ENCODE data around the gene PID1.

Gene PID1

GRCh38 chr2:229270551-229271410, at the start of gene PID1:
TSS of gene PID1 (minus strand) at chr2:229271287. CDS start at chr2:229271043, 244 bp downstream.
- no peak for DNase-seq

DNA sequence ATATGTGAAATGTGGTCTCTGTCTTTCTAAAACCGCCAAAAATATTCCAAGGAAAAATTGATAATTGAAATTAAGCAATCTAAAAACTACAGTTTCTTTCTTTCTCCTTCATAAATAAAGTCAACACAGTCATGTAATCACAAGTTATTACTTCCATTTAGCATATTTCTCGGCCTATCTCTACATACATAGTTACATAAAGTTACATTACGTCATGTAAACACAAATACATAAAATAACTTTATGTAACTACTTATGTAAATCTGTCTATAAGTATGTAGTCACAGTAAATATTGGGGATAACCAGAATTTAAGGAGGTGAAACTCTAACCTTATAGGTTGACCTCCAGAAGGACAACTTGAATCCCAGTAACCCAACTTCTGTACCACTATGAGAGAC, 48.5 kb upstream of the PID1 start:
- no peak for DNase-seq

DNA sequence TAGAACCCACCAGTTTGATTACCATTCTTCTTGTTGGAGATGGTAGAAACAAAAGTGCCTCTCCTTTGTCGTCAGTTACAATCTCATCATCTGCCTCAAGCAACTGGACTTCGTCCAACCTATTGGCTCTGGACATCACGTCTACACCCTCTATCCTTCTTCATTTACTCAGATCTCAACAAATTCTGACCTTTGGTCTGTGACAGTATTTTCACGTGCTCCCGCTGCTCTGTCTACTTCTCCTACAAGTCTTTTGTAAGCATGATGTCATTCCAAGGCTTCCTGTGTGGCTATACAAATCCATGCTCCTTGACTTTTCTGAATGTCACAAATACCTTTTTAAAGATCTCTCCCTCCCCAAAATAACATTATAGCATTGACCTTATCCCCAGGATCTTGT, 43.0 kb upstream of the PID1 start:
- no peak for DNase-seq

DNA sequence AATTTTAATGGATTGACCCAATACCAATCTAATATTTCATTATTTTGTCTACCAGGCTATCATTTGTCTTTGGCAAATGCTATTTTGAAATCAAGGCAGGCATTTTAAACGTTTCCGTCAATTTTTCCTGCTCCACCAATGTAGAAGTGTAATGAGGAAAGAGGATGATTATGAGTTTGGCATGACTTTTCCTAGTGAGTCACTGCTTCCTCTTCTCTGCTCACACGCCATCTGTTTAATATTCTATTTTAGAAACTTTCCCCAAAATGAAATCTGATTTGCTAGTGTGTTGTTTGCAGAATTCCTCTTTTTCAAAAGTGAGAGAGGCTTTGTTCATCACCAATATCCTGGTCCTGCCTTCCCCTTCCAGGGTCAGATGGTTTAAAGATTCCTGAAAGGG, 42.5 kb upstream of the PID1 start:
- DNase-seq: no peak

DNA sequence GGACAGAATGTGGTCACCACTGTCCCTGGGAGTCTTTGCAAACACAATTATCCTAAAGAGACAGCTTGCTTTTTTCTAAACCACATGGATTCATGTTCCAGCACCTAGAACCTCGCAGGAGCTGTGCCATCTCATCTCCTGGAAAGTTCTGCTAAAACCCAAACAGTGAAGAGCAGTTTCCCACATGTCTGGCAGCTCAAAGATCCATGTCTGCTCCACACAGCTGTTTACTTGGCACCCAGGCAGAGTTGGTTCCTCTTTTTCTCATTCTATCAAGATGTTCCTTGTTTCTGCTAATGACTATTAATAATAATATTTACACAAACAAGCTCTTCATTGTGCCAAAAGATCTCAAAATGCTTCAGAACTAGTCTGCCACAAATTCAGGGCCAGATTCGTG, 30.1 kb upstream of the PID1 start:
- DNase-seq: no peak

- DNase-seq: no peak
These were observed 29.7 kb upstream of the PID1 start for GRCh38 chr2:229300790-229301189.

GRCh38 chr2:229300371-229300770, 29.3 kb upstream of the PID1 start:
- no peak for DNase-seq

- no peak for DNase-seq
These were observed 26.2 kb upstream of the PID1 start for GRCh38 chr2:229297247-229297646.

- no peak for DNase-seq
These were observed 25.4 kb upstream of the PID1 start for GRCh38 chr2:229296536-229296935.

- no peak for DNase-seq
These were observed 24.9 kb upstream of the PID1 start for GRCh38 chr2:229296016-229296415.

- DNase-seq: no peak
These were observed 16.7 kb upstream of the PID1 start for GRCh38 chr2:229287823-229288222.

GRCh38 chr2:229282758-229283546, 11.9 kb upstream of the PID1 start:
- no peak for DNase-seq

DNA sequence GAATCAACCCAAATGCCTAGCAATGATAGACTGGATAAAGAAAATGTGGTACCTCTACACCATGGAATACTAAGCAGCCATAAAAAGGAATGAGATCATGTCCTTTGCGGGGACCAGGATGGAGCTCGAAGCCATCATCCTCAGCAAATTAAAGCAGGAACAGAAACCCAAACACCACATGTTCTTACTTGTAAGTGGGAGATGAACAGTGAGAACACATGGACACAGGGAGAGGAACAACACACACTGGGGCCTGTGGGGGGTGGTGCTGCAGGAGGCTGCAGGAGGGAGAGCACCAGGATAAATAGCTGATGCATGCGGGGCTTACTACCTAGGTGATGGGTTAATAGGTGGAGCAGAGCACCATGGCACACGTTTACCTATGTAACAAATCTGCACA, 8.4 kb upstream of the PID1 start:
- no peak for DNase-seq

DNA sequence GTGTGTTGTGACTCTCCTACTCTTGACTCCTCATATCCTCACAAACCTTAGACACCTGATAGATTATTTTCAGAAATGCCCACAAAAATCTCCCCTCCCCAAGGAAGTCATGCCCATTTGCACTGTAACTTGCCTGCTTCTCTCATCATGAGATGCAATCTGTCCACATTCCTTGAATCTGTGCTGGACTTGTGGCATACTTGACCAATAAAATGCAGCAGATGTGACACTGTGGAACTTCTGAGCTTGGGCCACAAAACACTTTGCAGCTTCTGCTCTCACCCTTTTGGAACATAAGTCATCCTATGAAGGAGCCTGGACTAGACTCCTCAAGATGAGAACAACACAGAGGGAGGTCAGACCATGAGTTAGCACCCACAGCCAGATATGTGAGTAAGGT, 4.4 kb upstream of the PID1 start:
- DNase-seq: no peak

DNA sequence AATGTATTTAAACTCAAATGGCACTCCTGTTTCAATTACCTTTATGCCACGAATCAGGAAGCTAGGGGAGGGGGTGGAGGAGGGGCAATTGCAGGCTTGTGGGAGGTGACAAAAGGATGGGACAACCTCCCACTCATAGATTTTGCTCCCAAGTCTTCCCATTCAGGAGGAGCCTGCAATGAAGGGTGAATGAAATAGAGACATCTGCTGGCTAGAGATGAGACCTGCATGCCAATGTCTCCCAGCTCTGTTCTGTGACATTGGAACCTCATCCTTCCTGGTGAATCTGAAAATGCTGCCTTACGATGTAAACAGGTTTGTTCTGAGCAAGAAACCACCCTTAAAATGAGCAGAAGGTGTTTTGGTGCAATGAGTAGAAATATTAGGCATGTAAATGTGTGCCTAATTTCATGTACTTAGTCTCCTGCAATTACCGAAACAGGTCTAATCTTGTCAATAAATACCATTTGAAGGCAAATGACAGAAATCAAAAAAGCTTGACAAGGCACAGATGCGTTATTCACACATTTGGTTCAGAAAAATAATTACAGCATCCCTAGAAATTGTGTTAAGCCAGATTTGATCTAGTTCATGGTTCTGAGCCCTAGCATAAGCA, 2.7 kb upstream of the PID1 start:
- no peak for DNase-seq

- no peak for DNase-seq
These were observed 2.1 kb upstream of the PID1 start for GRCh38 chr2:229273006-229273722.

GRCh38 chr2:229269941-229270340, 1.1 kb downstream of the PID1 start:
- no peak for DNase-seq

- no peak for DNase-seq
These were observed 1.9 kb downstream of the PID1 start for GRCh38 chr2:229269146-229269545.

GRCh38 chr2:229268626-229269025, 2.5 kb downstream of the PID1 start:
- DNase-seq: no peak

- DNase-seq: no peak
These were observed 4.0 kb downstream of the PID1 start for GRCh38 chr2:229267080-229267479.

DNA sequence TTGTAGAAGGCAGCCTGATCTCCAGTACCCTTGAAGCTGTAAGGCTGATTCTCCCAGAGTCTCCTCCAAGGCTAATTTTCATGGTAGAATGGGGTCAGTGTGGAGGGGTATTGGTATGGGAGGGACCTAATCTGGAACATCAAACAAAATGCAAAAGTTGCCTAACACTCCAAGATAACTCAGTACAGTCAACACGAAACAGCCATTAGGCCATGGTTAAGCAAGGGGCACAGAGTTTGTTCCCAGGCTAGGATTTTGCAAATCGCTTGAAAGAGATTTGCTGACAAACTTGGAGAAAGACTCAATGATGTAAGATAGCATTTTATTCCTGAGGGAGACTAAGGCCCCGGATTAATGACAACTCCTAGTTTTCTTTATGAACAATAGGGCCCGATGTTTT, 5.4 kb downstream of the PID1 start:
- DNase-seq: no peak

GRCh38 chr2:229261599-229261998, 9.5 kb downstream of the PID1 start:
- no peak for DNase-seq

- DNase-seq: no peak
These were observed 10.0 kb downstream of the PID1 start for GRCh38 chr2:229261076-229261475.

Data from KG1 (cell line).